Forelimb muscle (tissue), 1 donor: Measurements from ENCODE around the gene CACNB3. TPM values are rescaled to one million over a fixed set of nuclear protein-coding genes. Genes with fewer than 3 reads are reported as not detected.
A peak's percentile ranks its signal among the peaks of the same experiment; 100 is the strongest.
"Not testable (repeated sequence)": the region's sequence is repeated elsewhere in the genome, so short reads cannot be mapped to it uniquely, and the experiment has no call there.

Experiments
- DNase-seq: peaks from one replicate; pipeline ENCODE4 v3.0.0-alpha.2; 2013; ENCODE audit warnings: low read depth
- polyA plus RNA-seq: library from polyadenylated mRNA; unstranded; fragments of 120-200 nt; gene quantifications from one replicate; pipeline ENCODE4 v1.2.1, GENCODE V29; 2013; ENCODE audit not compliant: insufficient read length

The CACNB3 gene
- polyA plus RNA-seq, 1 donor: 13.8 TPM

DNA sequence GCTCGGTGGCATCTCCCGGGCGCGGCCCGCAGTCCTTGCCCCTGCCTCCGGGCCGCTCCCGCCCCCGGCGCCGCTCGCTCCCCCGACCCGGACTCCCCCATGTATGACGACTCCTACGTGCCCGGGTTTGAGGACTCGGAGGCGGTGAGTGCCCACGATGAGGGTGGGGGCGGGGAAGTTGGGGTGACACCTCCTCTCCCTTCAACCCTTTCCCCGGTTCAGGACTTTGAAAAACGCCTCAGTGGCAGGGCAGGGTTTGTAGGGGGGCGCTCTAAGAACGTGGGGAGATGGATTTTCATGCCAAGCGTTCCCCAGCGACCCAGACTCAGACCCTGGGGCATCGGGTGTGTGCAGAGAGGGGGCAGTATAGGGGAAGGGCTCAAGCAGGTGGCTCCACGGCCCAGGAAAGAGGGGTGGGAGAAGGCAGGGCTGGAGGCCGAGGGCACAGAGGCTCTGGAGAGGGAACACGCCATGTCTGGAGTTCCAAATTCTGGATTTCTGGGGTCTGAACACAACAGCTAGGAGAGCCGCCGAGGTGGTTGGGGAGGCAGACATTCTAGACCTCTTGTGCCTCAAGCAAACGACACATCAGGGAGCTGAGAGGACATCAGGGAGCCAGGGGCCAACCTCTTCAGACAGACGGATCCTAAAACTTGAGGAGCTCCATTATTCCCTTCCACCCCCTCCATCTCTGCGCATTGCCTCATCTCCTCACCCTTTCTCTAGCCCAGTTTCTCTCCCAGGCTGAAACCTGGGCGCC, 715 bp downstream of the CACNB3 start:
- DNase-seq: no peak

DNA sequence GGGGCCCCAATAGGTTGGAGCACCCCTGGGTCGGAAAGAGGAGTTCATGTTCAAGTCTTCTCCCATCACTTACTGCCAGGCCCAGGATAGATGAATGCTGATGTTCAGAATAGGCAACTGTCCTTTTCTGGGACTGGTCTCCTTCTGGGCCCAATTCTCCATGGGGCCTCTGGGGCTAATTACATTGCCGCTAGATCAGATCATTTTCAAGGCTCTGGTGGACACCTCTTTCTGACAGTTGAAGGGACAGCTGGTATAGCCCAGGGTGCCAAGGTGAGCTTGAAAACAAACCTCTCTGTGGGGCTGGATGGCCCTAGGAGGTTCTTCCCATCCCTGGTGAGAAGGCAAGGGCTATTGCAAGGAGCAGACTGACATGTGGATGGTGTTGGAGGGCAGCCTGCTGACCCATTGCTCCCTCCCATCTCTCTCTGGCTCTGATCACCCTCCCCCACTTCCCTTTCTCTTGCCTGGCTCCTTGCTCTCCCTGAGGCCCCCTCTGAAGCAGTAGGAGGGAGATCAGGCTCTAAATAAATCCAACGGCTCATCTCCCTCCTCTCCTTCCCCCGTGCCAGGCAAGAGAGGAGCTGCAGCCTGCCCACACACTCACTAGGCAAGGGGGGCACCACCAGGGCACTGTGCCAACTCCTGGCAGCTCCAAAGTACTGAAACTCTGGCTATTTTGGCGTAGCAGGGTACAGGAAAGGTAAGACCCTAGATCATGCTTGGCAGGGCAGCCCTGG, 1.9 kb downstream of the CACNB3 start:
- DNase-seq: no peak

DNA sequence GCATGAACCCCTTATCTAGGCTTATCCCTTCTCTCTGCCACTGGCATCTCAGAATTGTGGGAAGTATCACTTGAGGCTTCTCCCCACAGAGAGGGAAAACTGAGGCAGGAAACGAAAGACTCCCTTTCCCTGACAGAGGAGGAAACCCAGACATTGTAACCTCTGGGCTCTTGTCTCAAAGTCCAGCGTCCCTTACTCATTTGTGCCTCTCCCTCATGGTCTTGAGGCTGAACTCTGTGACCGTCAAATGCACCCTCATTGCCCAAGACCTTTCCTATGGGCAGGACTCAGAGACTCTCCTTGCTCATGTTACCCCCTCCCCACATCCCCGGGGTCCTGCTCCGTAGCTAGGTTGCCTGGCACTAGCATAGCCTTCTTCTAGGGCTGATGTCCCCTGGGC, 3.8 kb downstream of the CACNB3 start:
- DNase-seq: no peak

DNA sequence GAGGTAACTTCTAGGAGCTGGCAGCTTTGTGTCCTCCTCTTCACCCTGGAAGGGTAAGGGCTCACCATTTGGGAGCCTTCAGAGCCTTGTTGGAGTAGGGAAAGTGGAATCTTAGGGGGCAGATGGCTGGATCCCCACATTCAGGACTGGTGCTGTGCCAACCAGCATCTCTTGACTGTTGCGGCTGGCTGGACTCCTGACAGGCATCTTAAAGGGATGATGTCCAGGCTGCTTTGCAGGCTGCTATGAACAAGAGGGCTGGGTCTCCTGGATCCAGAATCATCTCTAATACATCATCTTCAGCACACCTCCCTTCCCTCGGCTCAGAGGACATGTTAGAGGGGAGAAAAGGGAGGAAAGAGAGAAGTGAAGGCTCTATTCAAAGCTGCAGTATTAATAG, 4.4 kb downstream of the CACNB3 start:
- no peak for DNase-seq

DNA sequence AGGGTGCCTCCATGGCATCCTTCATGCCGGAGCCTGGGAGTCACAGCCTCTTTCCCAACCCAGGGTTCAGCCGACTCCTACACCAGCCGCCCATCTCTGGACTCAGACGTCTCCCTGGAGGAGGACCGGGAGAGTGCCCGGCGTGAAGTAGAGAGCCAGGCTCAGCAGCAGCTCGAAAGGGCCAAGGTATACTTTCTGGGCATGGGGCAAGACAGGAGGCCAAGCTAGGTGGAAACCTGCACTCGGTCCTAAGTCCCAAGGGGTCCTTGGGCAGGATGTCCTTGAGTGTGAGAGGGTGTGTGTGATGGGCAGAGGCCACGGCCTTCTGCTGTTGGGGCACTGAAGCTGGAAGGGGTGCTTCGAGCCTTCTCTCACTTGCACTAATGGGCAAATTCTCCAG, 5.0 kb downstream of the CACNB3 start:
- DNase-seq: no peak

DNA sequence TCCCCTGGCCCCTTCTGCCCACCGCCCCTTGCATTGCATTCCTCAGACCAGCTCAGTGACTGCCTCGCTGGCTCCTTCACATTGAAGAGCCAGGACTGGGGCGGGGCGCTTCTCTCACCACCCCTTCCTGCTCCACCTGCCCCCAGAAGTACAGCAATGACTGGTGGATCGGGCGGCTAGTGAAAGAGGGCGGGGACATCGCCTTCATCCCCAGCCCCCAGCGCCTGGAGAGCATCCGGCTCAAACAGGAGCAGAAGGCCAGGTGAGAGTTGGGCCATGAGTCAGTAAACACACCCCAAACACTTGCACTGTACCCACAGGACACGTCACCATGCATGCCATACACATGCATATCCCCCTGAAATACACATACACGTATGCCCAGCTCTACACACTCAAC, 5.8 kb downstream of the CACNB3 start:
- no peak for DNase-seq

DNA sequence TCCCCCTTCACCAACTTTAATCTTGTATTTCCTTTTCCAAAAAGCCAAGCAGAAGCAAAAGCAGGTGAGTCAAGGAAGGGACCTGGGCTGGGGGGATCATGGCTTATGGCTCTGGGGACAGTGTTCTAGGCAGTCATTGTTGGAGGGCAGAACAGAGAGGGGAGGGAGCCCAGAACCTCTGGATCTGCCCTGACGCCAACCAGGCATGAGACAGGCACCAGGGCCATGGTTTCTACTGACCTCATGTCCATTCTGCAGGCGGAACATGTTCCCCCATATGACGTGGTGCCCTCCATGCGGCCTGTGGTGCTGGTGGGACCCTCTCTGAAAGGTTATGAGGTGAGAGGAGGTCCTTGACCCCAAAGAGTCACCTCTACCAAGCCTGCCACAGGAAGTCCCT, 6.6 kb downstream of the CACNB3 start:
- no peak for DNase-seq

DNA sequence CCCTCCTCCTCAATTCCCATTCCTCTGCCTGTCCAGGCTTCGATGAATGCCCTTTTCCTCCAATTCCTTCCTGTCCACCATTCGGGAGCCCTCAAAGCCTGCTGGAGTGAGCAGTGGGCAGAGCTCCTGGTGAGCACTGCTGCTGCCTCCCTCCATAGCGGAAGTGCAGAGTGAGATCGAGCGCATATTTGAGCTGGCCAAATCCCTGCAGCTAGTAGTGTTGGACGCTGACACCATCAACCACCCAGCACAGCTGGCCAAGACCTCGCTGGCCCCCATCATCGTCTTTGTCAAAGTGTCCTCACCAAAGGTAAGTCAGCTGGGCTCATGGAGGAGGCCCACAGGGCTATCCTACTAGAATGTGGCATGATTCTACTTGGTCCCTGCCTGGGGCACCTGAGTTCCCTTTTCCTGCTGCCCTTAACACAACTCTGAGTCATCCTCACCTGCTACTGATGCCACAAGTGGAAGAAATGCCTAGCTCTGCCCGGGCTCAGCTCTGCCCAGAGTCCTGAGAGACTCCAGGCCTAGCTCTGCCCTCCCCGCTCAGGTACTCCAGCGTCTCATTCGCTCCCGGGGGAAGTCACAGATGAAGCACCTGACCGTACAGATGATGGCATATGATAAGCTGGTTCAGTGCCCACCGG, 8.0 kb downstream of the CACNB3 start:
- no peak for DNase-seq

DNA sequence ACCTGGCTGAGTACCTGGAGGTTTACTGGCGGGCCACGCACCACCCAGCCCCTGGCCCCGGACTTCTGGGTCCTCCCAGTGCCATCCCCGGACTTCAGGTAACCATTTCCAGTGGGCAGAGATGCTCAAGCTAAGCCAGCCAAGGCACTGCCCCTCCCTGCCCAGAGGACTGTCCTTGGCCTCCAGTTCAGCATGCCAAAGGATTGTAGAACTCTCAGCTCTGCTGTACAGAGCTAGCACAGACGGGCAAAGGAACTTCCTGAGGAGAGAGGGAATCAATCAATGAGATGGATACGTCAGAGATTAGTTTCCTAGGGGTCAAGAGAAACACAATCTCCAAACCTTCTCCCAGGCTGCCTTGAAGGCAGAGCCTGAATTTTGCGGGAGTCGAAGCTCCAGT, 8.7 kb downstream of the CACNB3 start:
- no peak for DNase-seq

DNA sequence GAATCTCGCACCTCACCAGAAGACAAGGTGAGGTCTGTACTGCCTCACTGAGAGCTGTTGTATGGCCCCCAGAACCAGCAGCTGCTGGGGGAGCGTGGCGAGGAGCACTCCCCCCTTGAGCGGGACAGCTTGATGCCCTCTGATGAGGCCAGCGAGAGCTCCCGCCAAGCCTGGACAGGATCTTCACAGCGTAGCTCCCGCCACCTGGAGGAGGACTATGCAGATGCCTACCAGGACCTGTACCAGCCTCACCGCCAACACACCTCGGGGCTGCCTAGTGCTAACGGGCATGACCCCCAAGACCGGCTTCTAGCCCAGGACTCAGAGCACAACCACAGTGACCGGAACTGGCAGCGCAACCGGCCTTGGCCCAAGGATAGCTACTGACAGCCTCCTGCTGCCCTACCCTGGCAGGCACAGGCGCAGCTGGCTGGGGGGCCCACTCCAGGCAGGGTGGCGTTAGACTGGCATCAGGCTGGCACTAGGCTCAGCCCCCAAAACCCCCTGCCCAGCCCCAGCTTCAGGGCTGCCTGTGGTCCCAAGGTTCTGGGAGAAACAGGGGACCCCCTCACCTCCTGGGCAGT, 9.3 kb downstream of the CACNB3 start:
- DNase-seq: no peak

DNA sequence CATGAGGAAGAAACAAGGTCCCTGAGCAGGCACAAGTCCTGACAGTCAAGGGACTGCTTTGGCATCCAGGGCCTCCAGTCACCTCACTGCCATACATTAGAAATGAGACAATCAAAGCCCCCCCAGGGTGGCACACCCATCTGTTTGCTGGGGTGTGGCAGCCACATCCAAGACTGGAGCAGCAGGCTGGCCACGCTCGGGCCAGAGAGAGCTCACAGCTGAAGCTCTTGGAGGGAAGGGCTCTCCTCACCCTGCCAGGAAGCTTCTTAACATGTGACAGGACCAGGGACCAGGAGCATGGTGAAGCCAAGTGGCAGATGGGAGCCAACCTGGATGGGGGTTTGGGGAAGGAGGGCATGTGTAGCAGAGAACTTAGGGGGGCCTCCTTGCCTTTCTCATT, 10.0 kb downstream of the CACNB3 start:
- DNase-seq: no peak

DNA sequence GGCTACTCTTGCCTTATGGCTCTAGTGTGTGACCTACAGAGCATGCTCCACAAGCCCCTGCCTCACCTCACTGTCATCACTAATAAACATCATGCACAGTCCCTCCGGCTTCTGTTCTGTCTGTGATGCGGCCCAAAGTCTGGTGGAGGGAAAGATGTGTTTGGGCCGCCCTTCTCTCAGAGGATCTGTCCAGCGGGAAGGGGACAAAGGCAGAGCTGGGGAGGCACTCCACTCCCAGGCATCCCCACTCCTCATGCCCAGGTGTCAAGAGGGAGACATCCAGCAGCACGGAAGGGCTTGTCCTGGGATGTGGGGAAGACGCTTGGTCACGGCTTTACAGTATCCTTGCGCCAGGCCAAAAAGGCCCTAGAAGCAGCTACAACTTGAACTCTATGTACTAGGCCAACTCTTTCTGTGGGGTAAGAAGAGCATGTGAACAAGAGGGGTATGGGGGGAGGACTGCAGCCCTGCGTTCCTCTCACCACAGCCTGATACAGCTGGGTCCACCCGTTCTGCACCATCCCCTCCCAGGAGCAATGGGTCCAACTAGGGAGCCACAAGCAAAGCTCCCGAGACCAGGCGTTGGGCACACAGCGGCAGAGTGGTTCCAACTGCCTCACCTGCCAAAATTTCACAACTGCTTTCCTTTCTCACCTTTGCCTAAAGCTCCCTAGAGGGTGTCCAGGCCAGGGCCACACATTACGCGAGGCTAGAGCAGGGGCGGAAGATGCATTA, 10.7 kb downstream of the CACNB3 start:
- DNase-seq: no peak

DNA sequence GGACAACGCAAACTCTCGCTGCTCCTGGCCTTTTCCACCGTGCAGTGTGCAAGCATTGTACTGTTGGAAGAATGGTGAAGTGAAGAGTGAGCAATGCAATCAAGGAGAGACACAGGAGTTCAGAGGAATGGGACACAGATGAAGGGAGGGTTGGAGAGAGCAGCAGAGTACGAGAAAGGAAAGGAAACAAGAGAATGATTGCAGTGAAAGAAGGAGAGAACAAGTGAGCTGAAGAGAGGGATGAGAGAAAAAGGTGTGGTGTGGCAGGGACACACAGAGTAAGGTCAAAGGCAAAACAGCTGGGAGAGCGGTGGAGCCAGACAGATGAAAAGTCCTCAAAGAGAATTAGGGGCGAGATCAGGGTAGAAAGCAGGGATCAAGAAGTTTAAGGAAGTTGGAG, 13.0 kb downstream of the CACNB3 start:
- DNase-seq: no peak

DNA sequence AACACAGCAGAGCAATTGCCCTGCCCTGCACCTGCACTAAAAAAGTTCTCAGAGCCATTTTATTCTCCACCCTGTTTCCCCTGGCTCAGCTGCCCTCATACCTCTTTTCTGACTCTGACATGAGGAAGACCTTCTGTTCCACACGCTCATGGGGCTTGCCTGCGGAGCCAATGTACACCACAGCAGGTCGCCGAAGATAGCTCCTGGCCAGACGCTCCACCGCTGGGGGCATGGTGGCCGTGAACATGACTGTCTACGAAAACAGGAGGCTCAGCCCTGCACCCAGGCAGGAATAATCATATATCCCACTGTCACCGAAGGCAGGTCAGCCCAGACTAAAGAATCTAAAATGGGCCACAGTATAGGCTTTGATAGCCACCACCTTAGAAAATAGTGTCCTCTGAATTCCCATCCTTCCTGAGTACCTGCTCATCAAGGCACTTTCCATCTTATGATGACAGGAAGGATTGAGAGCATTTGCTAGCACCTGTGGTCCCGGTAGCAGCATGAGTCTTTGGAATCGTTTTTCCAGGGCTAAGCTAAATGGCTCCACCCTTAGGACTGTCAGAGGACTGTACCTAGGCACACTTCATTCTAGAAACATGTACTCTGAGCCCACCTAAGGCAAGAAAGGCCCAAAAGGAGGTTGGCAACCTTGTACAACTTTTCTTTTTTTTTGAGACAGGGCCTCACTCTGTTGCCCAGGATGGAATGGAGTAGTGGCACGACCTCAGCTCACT, 14.2 kb downstream of the CACNB3 start:
- DNase-seq: no peak

DNA sequence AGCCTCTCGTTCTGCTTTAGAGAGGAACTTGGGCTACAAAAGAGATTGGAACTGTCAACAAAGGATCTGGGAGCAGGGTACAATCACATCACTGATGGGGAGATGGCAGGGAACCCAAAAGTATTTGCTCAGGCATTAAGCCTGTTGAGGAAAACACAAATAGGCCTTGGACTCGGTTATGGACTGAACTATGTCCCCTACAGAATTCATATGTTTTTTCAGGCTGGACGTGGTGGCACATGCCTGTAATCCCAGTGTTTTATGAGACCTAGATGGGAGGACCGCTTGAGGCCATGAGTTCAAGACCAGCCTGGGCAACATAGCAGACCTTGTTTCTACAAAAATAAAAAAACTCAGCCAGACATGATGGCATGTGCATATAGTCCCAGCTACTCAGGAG, 19.8 kb downstream of the CACNB3 start:
- no peak for DNase-seq

DNA sequence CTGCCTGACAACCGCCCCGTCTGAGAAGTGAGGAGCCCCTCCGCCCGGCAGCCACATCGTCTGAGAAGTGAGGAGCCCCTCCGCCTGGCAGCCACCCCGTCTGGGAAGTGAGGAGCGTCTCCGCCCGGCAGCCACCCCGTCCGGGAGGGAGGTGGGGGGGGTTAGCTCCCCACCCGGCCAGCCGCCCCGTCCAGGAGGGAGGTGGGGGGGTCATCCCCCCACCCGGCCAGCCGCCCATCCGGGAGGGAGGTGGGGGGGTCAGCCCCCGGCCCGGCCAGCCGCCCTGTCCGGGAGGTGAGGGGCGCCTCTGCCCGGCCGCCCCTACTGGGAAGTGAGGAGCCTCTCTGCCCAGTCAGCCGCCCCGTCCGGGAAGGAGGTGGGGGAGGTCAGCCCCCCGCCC, 23.7 kb downstream of the CACNB3 start:
- not testable (repeated sequence) for DNase-seq

DNA sequence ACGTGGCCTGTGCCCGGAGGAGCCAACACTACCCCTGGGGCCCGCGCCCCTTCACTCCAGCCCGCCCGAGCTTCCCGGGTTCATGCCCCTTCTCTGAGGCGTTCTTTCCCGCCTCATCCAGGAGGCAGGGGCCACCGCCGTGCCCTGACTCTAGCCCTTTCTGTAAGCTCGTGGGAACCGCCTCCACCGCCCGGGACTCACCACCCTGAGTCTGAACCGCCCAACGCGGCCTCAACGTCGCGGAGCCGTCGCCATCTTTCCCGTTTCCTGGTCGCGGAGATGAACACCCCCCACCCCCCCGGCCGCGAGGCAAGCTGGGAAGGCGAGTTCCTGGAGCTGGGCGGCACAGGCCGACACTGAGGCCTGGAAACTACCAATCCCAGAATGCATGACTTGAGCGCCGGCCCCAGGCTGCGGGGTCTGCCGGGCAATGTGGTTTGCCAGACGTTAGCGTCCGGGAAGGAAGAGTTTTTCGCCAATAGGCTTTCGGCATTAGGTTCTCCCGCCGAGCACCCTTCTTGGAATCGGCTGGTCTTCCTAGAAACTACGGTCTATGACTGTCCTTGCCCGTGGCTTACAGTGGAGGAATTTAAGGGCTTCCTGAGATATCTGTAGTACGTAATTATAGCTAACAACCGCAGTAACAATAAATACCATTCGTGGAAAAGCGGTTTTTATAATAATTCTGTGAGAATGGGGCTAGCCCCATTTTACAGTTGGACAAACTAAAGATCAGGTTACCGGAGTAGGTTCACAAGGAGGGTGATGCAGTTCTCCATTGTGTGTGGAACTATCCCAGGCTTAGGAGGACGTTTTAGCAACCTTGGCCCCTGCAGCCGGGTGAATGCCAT, 33.8 kb downstream of the CACNB3 start, which contains the start of gene DDX23:
DDX23 (minus strand) TSS at position 281 of the 851 bp plus-strand sequence. CDS start 6,381 bp downstream, outside the sequence.
- DNase-seq: peak; percentile 94

DNA sequence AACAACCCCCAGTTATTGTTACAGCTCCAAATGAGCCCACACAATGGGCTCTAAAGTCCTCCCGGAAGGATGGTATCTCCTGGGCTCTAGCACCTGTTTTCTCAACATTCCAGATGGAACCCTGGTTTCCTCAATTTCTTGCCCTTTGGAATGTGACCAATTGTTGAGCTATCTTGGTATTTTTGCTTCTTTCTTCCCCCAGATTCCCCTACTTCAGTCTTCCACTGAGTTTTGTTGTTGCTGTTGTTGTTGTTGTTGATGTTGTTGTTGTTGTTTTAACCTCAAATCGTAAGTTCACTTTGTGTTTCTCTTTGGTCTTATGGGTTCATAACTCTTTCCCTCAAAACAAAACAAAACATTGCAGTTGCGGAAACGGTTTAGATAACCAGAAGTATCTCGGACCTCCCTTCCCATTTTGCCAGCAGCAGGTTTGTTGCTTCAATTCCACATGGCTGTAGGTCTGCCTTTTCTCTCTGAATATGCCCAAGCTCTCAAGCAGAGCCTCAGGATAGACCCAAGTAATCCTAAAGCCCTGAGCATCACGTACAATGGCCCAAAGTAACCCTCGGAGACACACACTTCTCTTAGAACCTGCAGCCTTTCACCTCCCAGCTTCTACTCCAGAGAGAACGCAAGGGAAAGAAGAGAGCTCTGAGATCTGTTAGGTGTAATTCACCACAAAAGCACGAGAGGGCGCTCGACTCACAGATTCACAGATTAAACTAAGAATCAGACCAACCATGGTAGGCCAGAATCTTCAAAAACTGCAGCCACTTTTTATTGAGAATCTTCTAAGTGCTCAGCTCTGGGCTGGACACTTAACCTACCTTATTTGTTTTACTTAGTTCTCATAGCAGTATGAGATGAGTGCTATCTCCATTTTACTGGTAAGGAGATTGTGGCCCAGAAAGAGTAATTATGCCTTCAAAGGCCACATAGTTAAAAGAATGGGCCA, 34.7 kb downstream of the CACNB3 start:
- peak; percentile 88 for DNase-seq

DNA sequence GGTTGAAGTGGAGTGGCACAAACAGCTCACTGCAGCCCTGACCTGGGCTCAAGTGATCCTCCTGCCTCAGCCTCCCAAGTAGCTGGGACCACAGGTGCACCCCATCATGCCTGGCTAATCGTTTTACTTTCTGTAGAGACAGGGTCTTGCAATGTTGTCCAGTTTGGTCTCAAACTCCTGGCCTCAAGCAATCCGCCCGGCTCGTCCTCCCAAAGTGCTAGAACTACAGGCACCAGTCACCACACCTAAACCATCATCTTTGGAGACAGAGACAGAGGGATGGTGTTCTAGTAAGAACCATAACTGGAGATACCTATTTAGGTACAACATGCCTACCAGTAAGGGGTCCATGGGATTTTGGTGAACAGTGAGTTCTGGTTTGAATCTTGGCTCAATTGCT, 36.2 kb downstream of the CACNB3 start:
- DNase-seq: no peak
